ENCODE measurements around the gene CC2D2A.
A peak's percentile ranks its signal among the peaks of the same experiment; 100 is the strongest.
"Not testable (repeated sequence)": the region's sequence is repeated elsewhere in the genome, so short reads cannot be mapped to it uniquely, and the experiment has no call there.

CC2D2A gene

GRCh38 chr4:15562623-15563022 is 92.9 kb downstream of the CC2D2A start:
- no peak for DNase-seq

DNA sequence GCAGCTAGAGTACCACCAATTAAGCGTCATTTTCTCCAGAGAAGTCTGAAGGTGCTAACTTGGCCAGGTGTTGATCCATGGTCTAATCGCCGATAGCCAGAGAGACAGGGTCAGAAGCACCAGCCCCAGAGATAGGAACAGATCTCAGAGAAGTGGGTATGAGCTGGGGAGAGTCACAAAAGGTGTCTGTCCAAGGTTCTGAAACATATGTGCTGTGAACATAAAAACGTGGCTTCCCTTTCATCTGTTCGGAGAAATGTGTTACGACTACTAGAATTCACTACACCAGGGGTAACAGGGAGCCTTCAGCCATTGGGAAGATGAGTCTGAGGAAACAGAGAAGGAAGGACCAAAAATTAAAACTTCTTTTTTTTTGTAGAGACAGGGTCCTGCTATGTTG is 94.2 kb downstream of the CC2D2A start:
- DNase-seq: no peak

- DNase-seq: no peak
These were observed 99.1 kb downstream of the CC2D2A start for GRCh38 chr4:15568821-15569220.

DNA sequence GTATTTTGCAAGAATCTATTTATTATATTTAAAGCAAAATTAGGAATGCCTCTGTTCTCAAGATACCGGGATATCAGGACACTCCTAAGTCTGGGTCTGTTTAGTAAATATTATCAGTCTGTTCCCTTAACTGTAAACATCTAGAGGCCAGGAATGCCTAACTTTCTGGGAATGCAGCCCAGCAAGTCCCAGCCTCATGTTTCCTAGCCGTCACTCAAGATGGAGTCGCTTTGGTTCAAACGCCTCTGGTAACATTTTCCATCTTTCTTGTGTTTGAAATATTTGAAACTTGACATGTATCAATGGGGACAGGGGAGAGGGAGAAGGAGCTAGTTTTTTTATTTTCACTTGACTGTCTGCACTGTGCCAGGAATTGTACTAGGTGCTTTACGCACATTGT is 100.1 kb downstream of the CC2D2A start:
- DNase-seq: no peak

DNA sequence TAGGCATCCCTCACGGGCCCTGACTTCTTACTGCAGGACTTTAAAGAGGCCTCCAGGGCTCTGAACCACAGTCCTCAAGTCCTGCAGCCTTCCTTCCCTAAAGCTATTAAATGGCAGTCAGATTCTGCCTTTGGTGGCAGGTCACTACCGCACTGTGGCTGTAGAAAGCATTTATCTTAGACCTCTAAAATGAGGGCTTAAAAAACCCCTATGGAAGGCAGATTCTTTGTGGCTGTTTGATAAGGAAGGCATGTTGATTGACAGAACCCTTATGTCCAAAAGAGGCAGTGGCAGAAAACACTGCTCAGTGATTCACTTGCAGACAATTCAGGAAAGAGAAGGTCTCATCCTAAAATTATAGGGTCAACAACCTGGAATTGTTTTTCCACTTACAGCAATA is 106.3 kb downstream of the CC2D2A start:
- DNase-seq: no peak

DNA sequence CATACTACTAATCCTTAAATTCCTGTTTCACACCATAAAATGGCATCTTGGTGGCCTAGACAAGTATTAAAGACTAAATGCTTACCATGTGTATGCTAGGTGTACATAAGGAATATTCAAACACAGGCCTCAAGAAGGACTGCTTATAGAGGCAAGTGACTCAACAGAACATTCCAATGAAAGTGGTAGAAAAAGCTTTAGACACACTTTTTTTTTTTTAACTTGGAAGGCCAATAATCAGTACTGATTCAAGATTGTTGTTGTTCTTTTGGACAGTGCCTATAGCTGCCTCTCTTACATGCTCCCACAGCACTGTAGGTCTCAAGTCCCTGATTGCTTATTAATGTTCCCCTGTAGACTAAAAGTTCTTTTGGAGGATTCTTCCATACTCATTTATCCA is 107.8 kb downstream of the CC2D2A start:
- no peak for DNase-seq

- DNase-seq: no peak
These were observed 115.1 kb downstream of the CC2D2A start for GRCh38 chr4:15584785-15585184.

DNA sequence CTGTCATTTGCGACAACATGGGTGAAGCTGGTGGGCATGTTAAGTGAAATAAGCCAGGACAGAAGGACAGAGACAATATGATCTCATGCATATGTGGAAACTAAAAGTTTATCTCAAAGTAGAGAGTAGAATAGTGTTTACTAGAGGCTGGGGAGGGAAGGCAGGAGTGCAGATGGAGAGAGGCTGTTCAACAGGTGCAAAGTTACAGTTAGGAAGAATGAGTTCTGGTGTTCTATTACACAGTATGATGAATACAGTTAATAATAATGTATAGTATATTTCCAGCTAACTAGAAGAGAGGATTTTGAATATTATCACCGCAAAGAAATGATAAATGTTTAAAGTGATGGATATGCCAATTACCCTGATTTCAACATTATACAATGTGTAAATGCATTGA is 115.6 kb downstream of the CC2D2A start:
- no peak for DNase-seq

GRCh38 chr4:15586066-15586465 is 116.4 kb downstream of the CC2D2A start:
- no peak for DNase-seq

DNA sequence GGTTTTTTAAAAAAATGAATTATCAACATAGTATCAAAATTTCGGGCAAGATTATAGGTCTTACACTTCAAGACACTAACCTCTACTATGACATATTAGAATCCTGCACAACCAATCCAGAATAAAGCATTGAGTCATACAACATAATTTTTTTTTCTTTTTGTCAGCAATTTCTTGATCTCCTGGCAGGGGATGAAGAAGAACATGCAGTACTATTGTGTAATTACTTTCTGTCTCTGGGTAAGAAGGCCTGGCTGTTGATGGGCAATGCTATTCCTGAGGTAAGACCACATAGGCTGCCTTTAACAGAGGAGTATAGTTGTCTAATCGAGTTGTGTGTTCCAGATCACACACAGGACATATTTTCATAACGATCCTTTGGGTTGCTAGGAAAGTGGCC is 118.0 kb downstream of the CC2D2A start:
- no peak for DNase-seq

- no peak for DNase-seq
These were observed 123.1 kb downstream of the CC2D2A start for GRCh38 chr4:15592799-15593198.

- no peak for DNase-seq
These were observed 129.0 kb downstream of the CC2D2A start for GRCh38 chr4:15598644-15599043.

- no peak for DNase-seq
These were observed 130.5 kb downstream of the CC2D2A start for GRCh38 chr4:15600176-15600575.

DNA sequence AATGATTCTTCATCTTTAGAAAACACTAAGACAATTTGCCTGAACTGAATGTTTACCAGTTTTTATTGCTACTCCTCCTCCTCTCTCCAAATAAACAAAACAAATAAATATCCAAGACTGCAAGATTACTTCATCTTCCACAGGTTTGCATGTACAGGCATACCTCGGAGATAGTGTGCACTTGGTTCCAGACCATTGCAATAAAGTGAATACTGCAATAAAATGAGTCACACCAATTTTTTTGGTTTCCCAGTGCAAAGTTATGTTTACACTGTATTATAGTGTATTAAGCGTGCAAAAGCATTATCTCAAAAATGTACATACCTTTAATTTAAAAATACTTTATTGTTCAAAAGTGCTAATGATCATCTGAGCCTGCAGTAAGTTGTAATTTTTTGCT is 132.2 kb downstream of the CC2D2A start:
- DNase-seq: no peak

GRCh38 chr4:15605537-15605936 is 135.9 kb downstream of the CC2D2A start:
- DNase-seq: no peak

- DNase-seq: no peak
These were observed 141.2 kb downstream of the CC2D2A start for GRCh38 chr4:15610855-15611254.

GRCh38 chr4:15612136-15612535 is 142.5 kb downstream of the CC2D2A start:
- DNase-seq: no peak

GRCh38 chr4:15614891-15615290 is 145.2 kb downstream of the CC2D2A start:
- DNase-seq: not testable (repeated sequence)

GRCh38 chr4:15617407-15617806 is 147.7 kb downstream of the CC2D2A start:
- DNase-seq: not testable (repeated sequence)

DNA sequence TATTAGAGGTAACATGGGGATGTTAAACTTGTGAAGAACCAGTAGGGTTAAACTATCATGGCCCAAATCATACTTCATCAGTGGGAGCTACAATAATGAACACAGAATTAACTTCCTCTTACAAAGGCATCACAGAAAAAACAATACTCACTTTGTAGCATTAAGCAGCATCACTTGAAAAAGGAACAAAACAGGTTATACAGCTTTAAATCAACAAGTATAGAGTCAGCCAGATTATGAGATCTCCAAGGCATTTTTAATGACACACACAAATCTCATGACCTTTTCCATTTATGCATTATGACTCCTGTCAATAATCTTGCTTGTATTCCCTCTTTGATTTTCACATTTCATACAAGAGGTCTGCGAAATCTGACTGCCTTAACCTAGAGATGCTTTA is 167.1 kb downstream of the CC2D2A start:
- no peak for DNase-seq

- no peak for DNase-seq
These were observed 168.7 kb downstream of the CC2D2A start for GRCh38 chr4:15638418-15638817.

GRCh38 chr4:15648600-15648999 is 178.9 kb downstream of the CC2D2A start:
- no peak for DNase-seq

DNA sequence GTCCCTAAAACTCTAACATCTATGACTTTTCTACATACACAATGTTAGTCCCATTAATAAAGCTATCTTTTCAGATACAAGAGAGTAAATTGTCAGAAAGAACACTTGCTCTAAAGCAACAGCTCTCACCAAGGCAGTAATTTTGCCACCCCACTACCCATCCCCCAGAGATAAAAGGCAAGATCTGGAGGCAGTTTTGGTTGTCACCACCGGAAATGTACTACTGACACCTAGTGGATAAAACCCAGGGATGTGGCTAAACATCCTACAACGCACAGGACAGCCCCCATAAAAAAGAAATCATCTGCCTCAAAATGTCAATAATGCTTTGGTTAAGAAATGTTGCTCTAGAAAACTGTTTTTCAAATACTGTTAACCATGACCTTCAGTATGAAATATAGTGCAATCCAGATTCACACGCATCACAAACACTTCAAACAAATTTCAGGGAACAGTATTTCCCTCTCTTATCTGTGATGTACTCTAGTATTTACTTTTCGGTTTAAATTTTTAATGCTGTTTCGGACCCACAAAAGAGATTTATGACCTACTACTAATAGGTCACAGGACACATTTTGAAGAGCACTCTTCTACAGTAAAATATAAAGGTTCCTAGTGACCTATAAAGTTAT is 180.3 kb downstream of the CC2D2A start:
- DNase-seq: peak; percentile 37 to 40
